Fibroblast of lung (primary cell): ENCODE data around the gene MT1G.

Experiments
- CTCF ChIP-seq, 2 donors: IDR thresholded peaks in 1 of 2; conservative IDR thresholded peaks in 1 of 2; 1 replicate in 1 of 2; 2 replicates in 1 of 2; pipeline ENCODE4 v1.5.1; 2011 to 2012; ENCODE audit warnings: low read length in 2 of 2, control low read depth in 1 of 2, inconsistent platforms in 1 of 2, low read depth in 1 of 2, mild to moderate bottlenecking in 1 of 2
- EZH2 ChIP-seq: IDR thresholded peaks from 2 replicates; pipeline ENCODE4 v1.5.1; 2012; ENCODE audit warnings: low read length, control low read depth, mild to moderate bottlenecking; ENCODE audit errors: missing control alignments

- TF ChIP-seq CTCF (conservative IDR thresholded peaks at IDR 0.05 in 1 of 2, IDR thresholded peaks at IDR 0.05 in 1 of 2; ENCODE audit: low read depth in 1 of 2, low read length in 2 of 2) (no peak), EZH2 (no peak)
Observed at GRCh38 chr16:56651586-56651985, 16.3 kb downstream of the MT1G start, which contains the start of gene MT1B.
